Thyroid gland (tissue), 4 donors: ENCODE data around the gene LAPTM4A. TPM values are rescaled to one million over a fixed set of nuclear protein-coding genes. Genes with fewer than 3 reads are reported as not detected.

Source experiments
- DNase-seq, 2 donors: peaks; one replicate each; pipeline ENCODE4 v3.0.0-alpha.2; 2019
- H3K27ac ChIP-seq, 3 donors: fragments of 200-600 bp; sonication (generic); 1 replicate in 2 of 3; 2 replicates in 1 of 3; pipeline ENCODE4 v1.5.1; 2016 to 2019; ENCODE audit warnings: mild to moderate bottlenecking in 1 of 3, moderate library complexity in 1 of 3
- H3K27me3 ChIP-seq: fragments of 200-600 bp; sonication (generic); one replicate; pipeline ENCODE4 v1.5.1; 2019
- H3K36me3 ChIP-seq, 2 donors: fragments of 200-600 bp; sonication (generic); one replicate each; pipeline ENCODE4 v1.5.1; 2016 to 2019
- H3K4me1 ChIP-seq, 2 donors: fragments of 200-600 bp; sonication (generic); one replicate each; pipeline ENCODE4 v1.5.1; 2017 to 2019
- H3K4me3 ChIP-seq, 3 donors: fragments of 200-600 bp; sonication (generic); replicated peaks in 1 of 3; 1 replicate in 2 of 3; 2 replicates in 1 of 3; pipeline ENCODE4 v1.5.1; 2016; ENCODE audit warnings: mild to moderate bottlenecking in 1 of 3
- H3K9me3 ChIP-seq: fragments of 200-600 bp; sonication (generic); one replicate; pipeline ENCODE4 v1.5.1; 2017
- POLR2A ChIP-seq, 2 donors: fragments of 450-650 bp; IDR thresholded peaks; one replicate each; pipeline ENCODE4 v1.6.1; 2017; ENCODE audit warnings: antibody characterized with exemption in 2 of 2, mild to moderate bottlenecking in 2 of 2, moderate library complexity in 1 of 2
- WGBS, 2 donors: methylation state at CpG; one replicate each; pipeline ENCODE4 v1.1.5; 2017; 5-methylcytosine and 5-hydroxymethylcytosine counted together
- intact Hi-C: fragments of 100-400 bp; cut with DNase I; formaldehyde crosslinking; loops from one replicate; pipeline ENCODE4 v1.15.1; 2023
- total RNA-seq, 4 donors: library from RNA; depleted of rRNA; stranded (reverse); fragments of >200 nt; gene quantifications; one replicate each; pipeline ENCODE4 v1.2.3, GENCODE V29; 2016
- TF ChIP-seq, protein P1 (sequence below), 6 experiments: fragments of 200-600 bp in 3 of 6; fragments of 450-650 bp in 3 of 6; sonication (generic) in 3 of 6; IDR thresholded peaks; one replicate each; pipeline ENCODE4 v1.5.1; 2016 to 2019; ENCODE audit warnings: antibody characterized with exemption in 6 of 6, mild to moderate bottlenecking in 2 of 6, inconsistent platforms in 1 of 6, moderate library complexity in 1 of 6

LAPTM4A gene
- total RNA-seq, 4 donors from 2014 or later, result 159 to 300 (median 187) TPM

DNA sequence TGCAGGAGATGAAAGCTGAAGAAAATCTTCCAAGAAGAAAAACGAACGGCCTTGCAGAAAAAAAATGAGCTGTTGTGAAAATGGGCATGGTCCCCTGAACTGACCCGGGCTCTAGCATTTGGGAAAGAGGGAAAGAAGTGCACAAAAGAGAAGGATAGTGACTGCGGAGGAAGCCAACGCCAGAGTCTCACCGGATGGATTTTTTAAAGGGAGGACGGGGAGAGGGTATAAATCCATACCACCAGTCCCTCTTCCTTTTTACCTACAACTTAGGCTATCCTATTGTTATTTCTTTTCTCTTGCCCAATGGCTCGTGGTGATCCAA, 62.1 kb downstream of the LAPTM4A start:
- Histone ChIP-seq H3K27me3 (no peaks in the 10 kb centered on the region), H3K4me1 (peaks cover 6 to 10% of the 10 kb centered on the region in 2 donors), H3K9me3 (no peaks in the 10 kb centered on the region), H3K4me3 (peak overlapping the region; percentile 63 to 82 (median 76)), H3K27ac (no peak overlapping the region), H3K36me3 (no peaks in the 10 kb centered on the region)
- no peak for DNase-seq
- WGBS, 2 donors, result 6% methylated on average over 8 of the region's 8 CpGs
- TF ChIP-seq, protein P1, sequence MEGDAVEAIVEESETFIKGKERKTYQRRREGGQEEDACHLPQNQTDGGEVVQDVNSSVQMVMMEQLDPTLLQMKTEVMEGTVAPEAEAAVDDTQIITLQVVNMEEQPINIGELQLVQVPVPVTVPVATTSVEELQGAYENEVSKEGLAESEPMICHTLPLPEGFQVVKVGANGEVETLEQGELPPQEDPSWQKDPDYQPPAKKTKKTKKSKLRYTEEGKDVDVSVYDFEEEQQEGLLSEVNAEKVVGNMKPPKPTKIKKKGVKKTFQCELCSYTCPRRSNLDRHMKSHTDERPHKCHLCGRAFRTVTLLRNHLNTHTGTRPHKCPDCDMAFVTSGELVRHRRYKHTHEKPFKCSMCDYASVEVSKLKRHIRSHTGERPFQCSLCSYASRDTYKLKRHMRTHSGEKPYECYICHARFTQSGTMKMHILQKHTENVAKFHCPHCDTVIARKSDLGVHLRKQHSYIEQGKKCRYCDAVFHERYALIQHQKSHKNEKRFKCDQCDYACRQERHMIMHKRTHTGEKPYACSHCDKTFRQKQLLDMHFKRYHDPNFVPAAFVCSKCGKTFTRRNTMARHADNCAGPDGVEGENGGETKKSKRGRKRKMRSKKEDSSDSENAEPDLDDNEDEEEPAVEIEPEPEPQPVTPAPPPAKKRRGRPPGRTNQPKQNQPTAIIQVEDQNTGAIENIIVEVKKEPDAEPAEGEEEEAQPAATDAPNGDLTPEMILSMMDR (IDR thresholded peaks at IDR 0.05), result no peak
- TF ChIP-seq POLR2A (IDR thresholded peaks at IDR 0.05), result no peak
- intact Hi-C loops, result no loop called here

DNA sequence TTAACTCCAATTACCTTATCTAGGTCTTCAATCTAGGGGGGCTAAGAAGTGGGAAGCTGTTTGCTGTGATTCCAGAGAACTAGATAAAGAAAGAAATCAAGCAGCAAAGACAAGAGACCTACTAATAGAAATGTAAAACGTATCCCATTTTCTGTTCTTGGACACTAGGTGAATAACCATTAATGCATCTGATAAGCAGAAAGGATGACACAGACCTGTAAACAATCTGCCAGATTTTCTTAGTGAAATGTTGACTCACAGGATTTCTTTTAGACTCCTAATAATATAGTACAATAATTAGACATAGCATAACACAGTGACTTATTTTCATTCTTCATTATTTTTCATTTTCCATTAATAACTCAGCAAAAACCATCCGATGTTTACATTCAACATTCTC, 62.8 kb downstream of the LAPTM4A start:
- no peak for DNase-seq
- Histone ChIP-seq H3K9me3 (no peaks in the 10 kb centered on the region), H3K27me3 (no peaks in the 10 kb centered on the region), H3K4me3 (no peak overlapping the region), H3K4me1 (peaks cover 6 to 10% of the 10 kb centered on the region in 2 donors), H3K27ac (no peak overlapping the region), H3K36me3 (no peaks in the 10 kb centered on the region)
- intact Hi-C loops, result no loop called here
- 83 to 89% methylated on average over 2 of the region's 2 CpGs for WGBS, 2 donors
- no peak for TF ChIP-seq POLR2A (IDR thresholded peaks at IDR 0.05)
- TF ChIP-seq, protein P1 (IDR thresholded peaks at IDR 0.05), result no peak

DNA sequence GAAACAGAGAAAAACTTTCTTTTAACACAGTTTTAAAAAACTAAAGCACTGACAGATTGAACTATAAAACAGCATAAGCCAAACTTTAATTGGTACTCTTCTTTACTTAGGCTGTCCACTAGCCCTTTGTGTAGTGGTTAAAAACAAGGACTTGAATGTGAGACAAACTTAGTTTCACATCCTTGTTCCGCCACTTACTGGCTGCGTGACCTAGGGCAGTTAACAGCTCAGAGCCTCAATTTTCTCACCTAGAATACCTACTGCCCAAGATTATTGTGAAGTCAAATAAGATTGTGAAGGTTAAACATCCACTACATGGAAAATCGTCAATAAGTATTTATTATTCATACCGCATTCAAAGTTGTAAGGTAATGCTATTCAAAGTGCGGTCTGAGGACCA, 63.5 kb downstream of the LAPTM4A start:
- TF ChIP-seq, protein P1 (IDR thresholded peaks at IDR 0.05), result no peak
- TF ChIP-seq POLR2A (IDR thresholded peaks at IDR 0.05), result no peak
- H3K4me1 ChIP-seq, result peaks cover 6 to 10% of the 10 kb centered on the region in 2 donors
- no peak for DNase-seq
- 93 to 95% methylated on average over 5 of the region's 5 CpGs for WGBS, 2 donors
- no peak overlapping the region for H3K27ac ChIP-seq
- no peak overlapping the region for H3K4me3 ChIP-seq
- no peaks in the 10 kb centered on the region for H3K9me3 ChIP-seq
- no peaks in the 10 kb centered on the region for H3K36me3 ChIP-seq
- intact Hi-C loops, result no loop called here
- H3K27me3 ChIP-seq, result no peaks in the 10 kb centered on the region

Other genes starting within 250 kb of the LAPTM4A start
- gene TTC32, start 149.6 kb downstream of the LAPTM4A start, total RNA-seq, result 10 to 100 TPM; 12.4 to 28.8 (median 13.7) TPM
- 10 to 100 TPM; 17.6 to 19.2 (median 18.1) TPM for gene WDR35, start 61.5 kb downstream of the LAPTM4A start, total RNA-seq
- gene MATN3, start 39.0 kb downstream of the LAPTM4A start, total RNA-seq, result 1 to 10 TPM in 1 of 4 donors, under 1 TPM in 2, not detected in 1; 0.27 to 2.3 (median 0.33) TPM
- gene SDC1, start 173.5 kb upstream of the LAPTM4A start, total RNA-seq, result 10 to 100 TPM; 21.9 to 28.0 (median 24.7) TPM